Heart left ventricle (tissue), 13 donors: ENCODE measurements around the gene WWOX.

ENCODE experiments used
- CTCF ChIP-seq, 12 donors: fragments of 200-600 bp; sonication (generic) in 4 of 12; IDR thresholded peaks; one replicate each; pipeline versions ENCODE4 v1.5.0 to v1.8.0; 2018 to 2022; ENCODE audit warnings: antibody characterized with exemption in 12 of 12, mild to moderate bottlenecking in 5 of 12
- POLR2A ChIP-seq, 2 donors: fragments of 450-650 bp; IDR thresholded peaks; one replicate each; pipeline ENCODE4 v1.6.1; 2017; ENCODE audit warnings: antibody characterized with exemption in 2 of 2, mild to moderate bottlenecking in 2 of 2, moderate library complexity in 2 of 2
- donor health status: ischemic (EF 13 %, LVEDD 7.1; RV severe dilation, severe dysfunction).
- donor health status: DM: no; HTN: yes; CAD: no.
- donor health status: DM: no; HTN: no; CAD: no.
- donor health status: ischemic (EF 25% LVEDD 6.9; RV normal size, moderate dysfunction).
- donor health status: ischemic (EF 25% LVEDD 5.7; RV mildly dilated, moderate dysfunction).
- donor health status: ischemic (EF 35%, LVEDD 5.7; RV mildly dilated, moderate dysfunction).
- donor health status: nonischemic (EF 11% LVEDD 7.7; RV severe dilation, severe dysfunction).
- donor health status: DM: yes; HTN: yes; CAD: no.
- donor health status: PGD.
- donor health status: ischemic (EF 29% LVEDD 5.4; RV normal size, mild dysfunction).
- donor health status: nonischemic (EF 23%, LVEDD 6.1; RV moderate dilation, normal function).

GRCh38 chr16:78992001-78992400 lies 892.5 kb downstream of the WWOX start:
- TF ChIP-seq CTCF (IDR thresholded peaks at IDR 0.05) (no peak), POLR2A (IDR thresholded peaks at IDR 0.05) (no peak)
